Stimulated activated CD4-positive, alpha-beta T cell treated with anti-CD3 and anti-CD28 coated beads, TNF-alpha, amount 100 ng/mL, for 24 hours (primary cell): ENCODE measurements around the gene PDE6B.
"Not testable (repeated sequence)": the region's sequence is repeated elsewhere in the genome, so short reads cannot be mapped to it uniquely, and the experiment has no call there.

ENCODE experiments used
- DNase-seq, 3 experiments: peaks; one replicate each; pipeline ENCODE4 v3.0.0-alpha.2; 2020; ENCODE audit warnings: low read depth in 3 of 3

PDE6B gene

GRCh38 chr4:656436-657337, 31.3 kb downstream of the PDE6B start:
- DNase-seq = no peak

GRCh38 chr4:657338-657833, 32.0 kb downstream of the PDE6B start:
- no peak for DNase-seq

GRCh38 chr4:657834-658667, 32.7 kb downstream of the PDE6B start:
- DNase-seq = no peak

- no peak for DNase-seq
These were observed 33.6 kb downstream of the PDE6B start for GRCh38 chr4:658681-659667.

- DNase-seq = no peak
These were observed 34.5 kb downstream of the PDE6B start for GRCh38 chr4:659851-660250.

- no peak for DNase-seq
These were observed 35.0 kb downstream of the PDE6B start for GRCh38 chr4:660401-660800.

- DNase-seq = no peak
These were observed 35.9 kb downstream of the PDE6B start for GRCh38 chr4:661231-661630.

GRCh38 chr4:661881-662761, 36.7 kb downstream of the PDE6B start:
- no peak for DNase-seq

- DNase-seq = no peak
These were observed 37.7 kb downstream of the PDE6B start for GRCh38 chr4:663046-663437.

GRCh38 chr4:663438-664428, 38.4 kb downstream of the PDE6B start:
- DNase-seq = peak; percentile 34 to 79 (median 53)

- no peak for DNase-seq
These were observed 39.4 kb downstream of the PDE6B start for GRCh38 chr4:664713-665231.

- no peak for DNase-seq
These were observed 40.0 kb downstream of the PDE6B start for GRCh38 chr4:665381-665750.

GRCh38 chr4:665751-666435, 40.5 kb downstream of the PDE6B start:
- DNase-seq = no peak

- DNase-seq = no peak
These were observed 41.0 kb downstream of the PDE6B start for GRCh38 chr4:666436-666810.

- no peak for DNase-seq
These were observed 41.6 kb downstream of the PDE6B start for GRCh38 chr4:666822-667544.

- DNase-seq = no peak
These were observed 42.2 kb downstream of the PDE6B start for GRCh38 chr4:667545-667925.

GRCh38 chr4:668219-668618, 42.8 kb downstream of the PDE6B start:
- DNase-seq = not testable (repeated sequence)
